ENCODE data around the gene KDM6B. TPM values are rescaled to one million over a fixed set of nuclear protein-coding genes. Genes with fewer than 3 reads are reported as not detected.

Gene KDM6B
- total RNA-seq, 2 donors from 2014 or later = 7.5 to 20.1 TPM

DNA sequence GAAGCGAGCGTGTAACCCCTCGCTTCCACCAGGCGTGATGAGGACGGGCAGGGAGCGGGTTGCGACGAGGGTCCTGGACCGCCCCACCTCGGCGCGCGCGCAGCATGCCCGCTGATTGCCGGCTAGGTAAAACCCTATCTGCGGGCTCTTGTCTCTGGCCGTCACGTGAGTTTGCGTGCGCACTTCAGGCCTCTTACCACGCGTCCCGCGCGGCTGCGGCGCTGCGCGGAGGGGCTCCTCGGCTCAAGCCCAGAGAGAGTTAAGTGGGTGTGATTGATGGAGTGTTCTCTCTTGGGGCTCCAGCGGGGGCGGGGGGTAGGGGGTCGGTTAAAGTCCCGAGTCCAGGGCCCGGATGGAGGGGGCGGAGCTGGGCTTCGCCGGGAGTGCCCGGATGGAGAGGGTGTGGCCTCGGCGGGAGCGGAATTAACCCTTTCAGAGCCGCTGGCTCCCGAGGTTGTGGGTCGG is 7.9 kb downstream of the KDM6B start:
- TF ChIP-seq, protein P1, sequence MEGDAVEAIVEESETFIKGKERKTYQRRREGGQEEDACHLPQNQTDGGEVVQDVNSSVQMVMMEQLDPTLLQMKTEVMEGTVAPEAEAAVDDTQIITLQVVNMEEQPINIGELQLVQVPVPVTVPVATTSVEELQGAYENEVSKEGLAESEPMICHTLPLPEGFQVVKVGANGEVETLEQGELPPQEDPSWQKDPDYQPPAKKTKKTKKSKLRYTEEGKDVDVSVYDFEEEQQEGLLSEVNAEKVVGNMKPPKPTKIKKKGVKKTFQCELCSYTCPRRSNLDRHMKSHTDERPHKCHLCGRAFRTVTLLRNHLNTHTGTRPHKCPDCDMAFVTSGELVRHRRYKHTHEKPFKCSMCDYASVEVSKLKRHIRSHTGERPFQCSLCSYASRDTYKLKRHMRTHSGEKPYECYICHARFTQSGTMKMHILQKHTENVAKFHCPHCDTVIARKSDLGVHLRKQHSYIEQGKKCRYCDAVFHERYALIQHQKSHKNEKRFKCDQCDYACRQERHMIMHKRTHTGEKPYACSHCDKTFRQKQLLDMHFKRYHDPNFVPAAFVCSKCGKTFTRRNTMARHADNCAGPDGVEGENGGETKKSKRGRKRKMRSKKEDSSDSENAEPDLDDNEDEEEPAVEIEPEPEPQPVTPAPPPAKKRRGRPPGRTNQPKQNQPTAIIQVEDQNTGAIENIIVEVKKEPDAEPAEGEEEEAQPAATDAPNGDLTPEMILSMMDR (IDR thresholded peaks at IDR 0.05) = peak in 3 of 7 experiments; percentile 10 to 17 (median 16)
- TF ChIP-seq POLR2A (IDR thresholded peaks at IDR 0.05) = no peak
- Histone ChIP-seq H3K27me3 (no peaks in the 10 kb centered on the region), H3K9me3 (no peaks in the 10 kb centered on the region), H3K36me3 (replicated peaks in 1 of 2; ENCODE audit: insufficient read depth in 1 of 2, low read depth in 2 of 2) (peaks cover 0 to 8% of the 10 kb centered on the region in 2 donors), H3K4me1 (peaks cover 60% of the 10 kb centered on the region), H3K4me3 (peak overlapping the region; percentile 46 to 88), H3K27ac (peak overlapping the region; percentile 95 to 100 (median 98))
- intact Hi-C loops (cut with DNase I) = no loop called here
- 0 to 1% methylated on average over 1 to 45 of the region's 46 CpGs for WGBS, 2 donors
- ATAC-seq = peak; percentile 64
- peak; percentile 90 to 92 (median 90) for DNase-seq

- TF ChIP-seq, protein P1 (IDR thresholded peaks at IDR 0.05) = no peak
- peak in 2 of 3 donors; percentile 70 to 73 for TF ChIP-seq POLR2A (IDR thresholded peaks at IDR 0.05)
- H3K36me3 ChIP-seq (replicated peaks in 1 of 2; ENCODE audit: insufficient read depth in 1 of 2, low read depth in 2 of 2) = peaks cover 0 to 13% of the 10 kb centered on the region in 2 donors
- WGBS, 2 donors = 0% methylated on average over 30 to 47 of the region's 47 CpGs
- intact Hi-C loops (cut with DNase I) = no loop called here
- H3K27me3 ChIP-seq = no peaks in the 10 kb centered on the region
- H3K9me3 ChIP-seq = no peaks in the 10 kb centered on the region
- peaks cover 54% of the 10 kb centered on the region for H3K4me1 ChIP-seq
- ATAC-seq (peak; percentile 9), DNase-seq (peak; percentile 70 to 87 (median 75))
- H3K4me3 ChIP-seq = peak overlapping the region; percentile 46 to 88
- peak overlapping the region; percentile 95 to 100 (median 98) for H3K27ac ChIP-seq
Measured at GRCh38 chr17:7842380-7843256, 8.6 kb downstream of the KDM6B start.

DNA sequence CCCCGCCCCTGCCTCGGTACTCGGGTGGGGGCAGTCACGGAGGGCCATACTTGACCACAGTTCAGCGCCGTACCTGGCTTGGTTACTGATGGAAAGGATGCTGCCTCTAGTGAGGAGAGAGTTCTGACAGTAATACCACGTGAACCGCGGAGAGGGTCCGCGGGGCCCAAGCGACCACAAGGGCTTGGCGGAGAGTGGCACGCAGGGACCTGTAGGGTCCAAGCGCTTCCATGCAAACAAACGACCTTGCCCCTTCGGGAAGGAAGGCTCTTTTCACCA is 9.2 kb downstream of the KDM6B start:
- no peak for ATAC-seq

DNA sequence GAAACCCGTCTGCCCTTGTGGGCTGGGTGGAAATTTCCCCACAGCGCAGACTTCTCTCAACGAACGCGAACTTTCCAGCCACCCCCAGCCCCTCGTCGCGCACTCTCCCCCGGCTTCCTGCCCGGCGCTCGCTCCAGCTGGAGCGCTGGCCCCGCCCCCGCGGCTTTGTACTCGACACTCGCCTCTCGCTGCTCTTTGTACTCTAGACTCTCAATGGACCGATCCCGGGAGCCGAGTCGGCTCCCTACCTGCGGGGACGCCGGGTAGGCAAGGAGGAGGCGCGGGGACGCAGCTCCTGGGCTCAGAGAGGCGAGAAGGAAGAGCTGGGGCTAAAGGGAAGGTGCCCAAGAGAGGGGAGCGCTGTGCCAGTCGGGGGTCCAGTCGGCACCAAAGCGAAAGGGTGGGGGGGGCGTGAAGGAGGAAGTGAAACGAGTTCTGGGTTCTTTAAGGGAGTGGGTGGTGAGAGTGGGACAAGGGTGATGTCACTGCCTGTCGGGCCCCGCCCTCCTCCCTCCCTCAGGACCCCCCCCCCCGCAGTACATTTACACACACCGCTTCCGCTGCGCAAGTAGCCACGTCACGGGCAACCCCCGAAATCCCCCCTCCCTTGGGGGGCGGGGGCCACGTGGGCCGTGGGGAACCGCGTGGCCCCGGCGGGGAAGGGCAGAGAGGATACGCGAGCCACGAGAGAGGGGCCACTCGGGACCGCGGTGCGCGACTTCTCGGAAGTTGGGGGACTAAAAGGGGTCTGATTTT is 9.7 kb downstream of the KDM6B start:
- ATAC-seq = peak; percentile 49
- peak; percentile 71 to 92 (median 91) for TF ChIP-seq POLR2A (IDR thresholded peaks at IDR 0.05)
- TF ChIP-seq, protein P1 (IDR thresholded peaks at IDR 0.05) = no peak

More for the DNA sequence above, 9.2 kb downstream of the KDM6B start:
- Histone ChIP-seq H3K27ac (peak overlapping the region; percentile 95 to 100 (median 98)), H3K27me3 (no peaks in the 10 kb centered on the region), H3K9me3 (no peaks in the 10 kb centered on the region), H3K36me3 (replicated peaks in 1 of 2; ENCODE audit: insufficient read depth in 1 of 2, low read depth in 2 of 2) (peaks cover 0 to 13% of the 10 kb centered on the region in 2 donors), H3K4me1 (peaks cover 51% of the 10 kb centered on the region), H3K4me3 (peak overlapping the region; percentile 38 to 88)
- DNase-seq = no peak
- TF ChIP-seq POLR2A (IDR thresholded peaks at IDR 0.05) = no peak
- TF ChIP-seq, protein P1 (IDR thresholded peaks at IDR 0.05) = no peak
- whole genome bisulfite sequencing, 2 donors = 0% methylated on average over 4 to 17 of the region's 17 CpGs
- intact Hi-C loops (cut with DNase I) = no loop called here

More for the DNA sequence above, 9.7 kb downstream of the KDM6B start:
- Histone ChIP-seq H3K27me3 (no peaks in the 10 kb centered on the region), H3K4me3 (peak overlapping the region; percentile 38 to 88), H3K9me3 (no peaks in the 10 kb centered on the region), H3K4me1 (peaks cover 47% of the 10 kb centered on the region), H3K36me3 (replicated peaks in 1 of 2; ENCODE audit: insufficient read depth in 1 of 2, low read depth in 2 of 2) (peaks cover 0 to 13% of the 10 kb centered on the region in 2 donors), H3K27ac (peak overlapping the region; percentile 95 to 100 (median 98))
- intact Hi-C loops (cut with DNase I) = no loop called here
- 0% methylated on average over 36 to 51 of the region's 61 CpGs for WGBS, 2 donors
- DNase-seq = peak; percentile 89 to 92 (median 90)
